ENCODE data around the gene RBM39. TPM values are rescaled to one million over a fixed set of nuclear protein-coding genes. Genes with fewer than 3 reads are reported as not detected.

RBM39 gene
- total RNA-seq, 3 donors from 2014 or later (not counting 1 experiment from before 2014, with no cell fraction given): 1,431 to 1,555 (median 1,445) TPM

- Mint-ChIP-seq H3K9me3 (no peaks in the 10 kb centered on the region), H3K36me3 (peaks cover 21% of the 10 kb centered on the region), H3K27ac (peak overlapping the region in 1 of 2 donors; percentile 96), H3K4me3 (no peak overlapping the region), H3K4me1 (peaks cover 35 to 39% of the 10 kb centered on the region in 2 donors), H3K27me3 (ENCODE audit: low read depth in 2 of 2) (no peaks in the 10 kb centered on the region)
- intact Hi-C loops (cut with micrococcal nuclease): loop anchor here (5.0 to 10.0 kb wide), 3 partner anchors 38 to 240 kb away; partner anchors contain the start of gene RBM39
- Histone ChIP-seq H3K27me3 (ENCODE audit: control insufficient read depth, insufficient read depth, low read length) (no peaks in the 10 kb centered on the region), H3K9me3 (ENCODE audit: control insufficient read depth, insufficient read depth, low read length) (no peaks in the 10 kb centered on the region), H3K36me3 (ENCODE audit: control insufficient read depth, insufficient read depth, low read length) (peaks cover 81% of the 10 kb centered on the region), H3K27ac (ENCODE audit: low read length) (no peak overlapping the region), H3K4me3 (ENCODE audit: low read length) (no peak overlapping the region), H3K4me1 (ENCODE audit: control insufficient read depth, insufficient read depth, low read length) (no peaks in the 10 kb centered on the region)
- DNase-seq: no peak
- TF ChIP-seq, protein P1, sequence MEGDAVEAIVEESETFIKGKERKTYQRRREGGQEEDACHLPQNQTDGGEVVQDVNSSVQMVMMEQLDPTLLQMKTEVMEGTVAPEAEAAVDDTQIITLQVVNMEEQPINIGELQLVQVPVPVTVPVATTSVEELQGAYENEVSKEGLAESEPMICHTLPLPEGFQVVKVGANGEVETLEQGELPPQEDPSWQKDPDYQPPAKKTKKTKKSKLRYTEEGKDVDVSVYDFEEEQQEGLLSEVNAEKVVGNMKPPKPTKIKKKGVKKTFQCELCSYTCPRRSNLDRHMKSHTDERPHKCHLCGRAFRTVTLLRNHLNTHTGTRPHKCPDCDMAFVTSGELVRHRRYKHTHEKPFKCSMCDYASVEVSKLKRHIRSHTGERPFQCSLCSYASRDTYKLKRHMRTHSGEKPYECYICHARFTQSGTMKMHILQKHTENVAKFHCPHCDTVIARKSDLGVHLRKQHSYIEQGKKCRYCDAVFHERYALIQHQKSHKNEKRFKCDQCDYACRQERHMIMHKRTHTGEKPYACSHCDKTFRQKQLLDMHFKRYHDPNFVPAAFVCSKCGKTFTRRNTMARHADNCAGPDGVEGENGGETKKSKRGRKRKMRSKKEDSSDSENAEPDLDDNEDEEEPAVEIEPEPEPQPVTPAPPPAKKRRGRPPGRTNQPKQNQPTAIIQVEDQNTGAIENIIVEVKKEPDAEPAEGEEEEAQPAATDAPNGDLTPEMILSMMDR (IDR thresholded peaks at IDR 0.05): no peak
- WGBS (ENCODE audit: insufficient coverage): 89% methylated on average over 3 of the region's 5 CpGs
- no peak for ATAC-seq
These were observed 37.4 kb downstream of the RBM39 start for GRCh38 chr20:35704514-35705261.

DNA sequence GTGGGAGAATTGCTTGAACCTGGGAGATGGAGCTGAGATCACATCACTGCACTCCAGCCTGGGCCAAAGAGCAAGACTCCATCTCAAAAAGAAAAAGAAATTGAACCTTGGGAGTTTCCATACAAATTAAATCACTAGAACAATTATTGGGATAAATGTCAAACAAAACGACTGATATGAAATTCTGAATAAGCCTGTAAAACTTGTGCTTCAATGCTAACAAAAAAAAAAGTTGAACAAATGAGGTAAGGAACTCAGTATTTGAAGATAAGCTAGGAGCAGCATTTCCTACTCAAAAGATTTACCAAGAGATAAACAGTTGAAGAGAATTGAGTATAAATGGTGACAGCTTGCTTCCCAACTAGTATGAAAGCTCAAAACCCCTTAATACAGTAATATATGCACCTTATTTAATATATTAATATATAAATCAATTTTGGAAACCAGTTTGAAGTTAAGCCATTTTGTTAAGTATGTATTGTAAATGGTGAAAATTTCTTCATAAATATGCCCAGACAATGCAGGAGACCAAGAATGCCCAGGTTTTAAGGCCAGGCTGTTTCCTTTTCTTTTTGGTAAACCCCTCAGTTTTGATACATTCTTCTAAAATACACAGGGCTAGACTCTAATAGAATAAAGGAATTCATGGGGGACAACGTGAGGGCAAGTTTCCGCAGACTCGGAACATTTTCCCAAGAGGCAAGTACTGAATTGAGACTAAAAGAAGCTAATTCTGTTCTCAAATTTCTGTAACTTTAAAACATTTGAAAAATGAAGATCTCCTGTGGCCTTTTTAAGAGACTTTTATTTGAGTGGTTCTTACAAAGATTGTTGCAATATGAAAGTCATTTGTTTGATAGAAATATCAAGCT is 39.0 kb downstream of the RBM39 start:
- no peak overlapping the region for H3K4me3 ChIP-seq (ENCODE audit: low read length)
- no peak overlapping the region for H3K27ac ChIP-seq (ENCODE audit: low read length)
- peaks cover 9% of the 10 kb centered on the region for H3K4me1 ChIP-seq (ENCODE audit: control insufficient read depth, insufficient read depth, low read length)
- H3K27me3 ChIP-seq (ENCODE audit: control insufficient read depth, insufficient read depth, low read length): no peaks in the 10 kb centered on the region
- H3K27me3 Mint-ChIP-seq (ENCODE audit: low read depth in 2 of 2): no peaks in the 10 kb centered on the region
- ATAC-seq (no peak), DNase-seq (no peak)
- peaks cover 65% of the 10 kb centered on the region for H3K36me3 ChIP-seq (ENCODE audit: control insufficient read depth, insufficient read depth, low read length)
- H3K4me1 Mint-ChIP-seq: peaks cover 40 to 41% of the 10 kb centered on the region in 2 donors
- no peaks in the 10 kb centered on the region for H3K9me3 Mint-ChIP-seq
- H3K9me3 ChIP-seq (ENCODE audit: control insufficient read depth, insufficient read depth, low read length): no peaks in the 10 kb centered on the region
- H3K27ac Mint-ChIP-seq: peak overlapping the region; percentile 74 to 96
- no peak overlapping the region for H3K4me3 Mint-ChIP-seq
- intact Hi-C loops (cut with micrococcal nuclease): loop anchor here (10.0 kb wide), 2 partner anchors 182 to 238 kb away; no protein-coding TSS in a partner anchor
- WGBS (ENCODE audit: insufficient coverage): 93% methylated on average over 3 of the region's 4 CpGs
- H3K36me3 Mint-ChIP-seq: peaks cover 21% of the 10 kb centered on the region
- TF ChIP-seq, protein P1 (IDR thresholded peaks at IDR 0.05): no peak

GRCh38 chr20:35702051-35702823 is 39.8 kb downstream of the RBM39 start:
- ATAC-seq: no peak
- H3K36me3 ChIP-seq (ENCODE audit: control insufficient read depth, insufficient read depth, low read length): peaks cover 56% of the 10 kb centered on the region
- peaks cover 21% of the 10 kb centered on the region for H3K36me3 Mint-ChIP-seq
- no peak overlapping the region for H3K4me3 ChIP-seq (ENCODE audit: low read length)
- H3K4me1 Mint-ChIP-seq: peaks cover 48 to 49% of the 10 kb centered on the region in 2 donors
- H3K27me3 ChIP-seq (ENCODE audit: control insufficient read depth, insufficient read depth, low read length): no peaks in the 10 kb centered on the region
- peak overlapping the region; percentile 42 for H3K4me3 Mint-ChIP-seq
- H3K27me3 Mint-ChIP-seq (ENCODE audit: low read depth in 2 of 2): no peaks in the 10 kb centered on the region
- peaks cover 12% of the 10 kb centered on the region for H3K4me1 ChIP-seq (ENCODE audit: control insufficient read depth, insufficient read depth, low read length)
- intact Hi-C loops (cut with micrococcal nuclease): loop anchor here (10.0 kb wide), 2 partner anchors 183 to 237 kb away; no protein-coding TSS in a partner anchor
- 90% methylated on average over 10 of the region's 12 CpGs for WGBS (ENCODE audit: insufficient coverage)
- peak overlapping the region; percentile 74 to 96 for H3K27ac Mint-ChIP-seq
- H3K9me3 Mint-ChIP-seq: no peaks in the 10 kb centered on the region
- H3K27ac ChIP-seq (ENCODE audit: low read length): no peak overlapping the region
- TF ChIP-seq, protein P1 (IDR thresholded peaks at IDR 0.05): no peak
- H3K9me3 ChIP-seq (ENCODE audit: control insufficient read depth, insufficient read depth, low read length): no peaks in the 10 kb centered on the region
- no peak for DNase-seq
